C1 segment of cervical spinal cord (tissue), 14 donors: ENCODE results near the gene JAKMIP2.
"Not testable (repeated sequence)": the region's sequence is repeated elsewhere in the genome, so short reads cannot be mapped to it uniquely, and the experiment has no call there.

Experiments
- DNase-seq, 14 donors: peaks; one replicate each; lab custom pipeline; 2025; lab: John Stamatoyannopoulos, UW

Gene JAKMIP2

DNA sequence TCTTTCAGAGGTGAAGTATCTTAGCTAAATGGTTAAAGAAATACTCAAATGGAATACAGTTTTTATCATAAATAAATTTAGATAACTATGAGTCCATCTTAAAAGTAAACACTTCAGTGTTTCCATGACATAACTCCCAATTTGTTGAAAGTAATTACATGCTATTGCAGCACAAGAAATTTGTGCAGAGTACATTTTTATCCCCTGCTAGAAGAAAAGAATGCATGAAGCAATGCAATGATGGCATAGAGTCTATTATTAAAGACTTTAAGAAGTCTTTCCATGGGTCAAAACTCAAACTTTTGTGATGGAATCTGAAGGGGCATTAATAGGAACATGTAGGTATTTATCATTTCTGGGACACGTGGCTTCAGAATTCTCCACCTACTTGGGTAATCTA is 166.1 kb downstream of the JAKMIP2 start:
- no peak for DNase-seq

DNA sequence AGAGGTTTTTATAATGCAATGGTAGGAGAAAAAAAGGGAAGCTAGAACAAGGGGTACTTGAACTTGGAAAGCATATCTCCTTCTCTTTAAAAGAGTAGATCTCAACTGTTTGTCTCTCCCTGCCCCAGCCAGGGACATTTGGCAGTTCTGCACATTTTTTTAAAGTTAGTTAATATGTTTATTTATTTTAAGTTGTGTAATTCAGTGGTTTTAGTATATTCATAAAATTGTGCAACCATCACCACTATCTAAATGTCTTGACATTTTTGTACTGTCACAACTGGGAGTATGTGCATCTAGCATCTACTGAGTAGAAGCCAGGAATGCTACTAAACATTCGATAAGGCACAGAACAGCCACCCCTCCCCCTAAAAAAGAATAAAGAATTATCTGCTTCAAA is 169.2 kb downstream of the JAKMIP2 start:
- DNase-seq = no peak

DNA sequence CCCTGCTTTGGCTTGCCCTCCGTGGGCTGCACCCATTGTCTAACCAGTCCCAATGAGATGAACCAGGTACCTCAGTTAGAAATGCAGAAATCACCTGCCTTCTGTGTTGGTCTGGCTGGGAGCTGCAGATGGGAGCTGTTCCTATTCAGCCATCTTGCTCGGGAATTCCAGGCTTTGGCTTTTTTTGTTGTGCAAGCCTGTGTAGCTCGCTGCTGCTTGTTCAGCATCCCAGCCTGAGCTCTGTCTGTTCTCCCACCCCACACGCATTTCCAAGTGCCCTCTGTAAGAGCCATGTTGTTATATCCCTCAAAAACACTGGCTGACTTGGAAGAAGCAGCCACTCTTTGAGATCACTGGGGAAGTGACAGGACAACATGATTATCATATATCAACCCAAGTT is 171.0 kb downstream of the JAKMIP2 start:
- no peak for DNase-seq

DNA sequence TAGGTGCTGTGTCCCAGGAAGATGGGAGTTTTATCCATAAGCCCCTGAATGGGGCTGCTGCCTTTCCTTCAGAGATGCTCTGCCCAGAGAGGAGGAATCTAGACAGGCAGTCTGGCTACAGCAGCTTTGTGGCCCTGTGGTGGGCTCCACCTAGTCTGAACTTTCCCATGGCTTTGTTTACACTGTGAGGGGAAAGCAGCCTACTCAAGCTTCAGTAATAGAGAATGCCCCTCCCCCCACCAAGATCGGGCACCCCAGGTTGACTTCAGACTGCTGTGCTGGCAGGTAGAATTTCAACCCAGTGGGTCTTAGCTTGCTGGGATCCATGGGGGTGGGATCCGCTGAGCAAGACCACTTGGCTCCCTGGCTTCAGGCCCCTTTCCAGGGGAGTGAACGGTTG is 171.7 kb downstream of the JAKMIP2 start:
- DNase-seq = no peak

DNA sequence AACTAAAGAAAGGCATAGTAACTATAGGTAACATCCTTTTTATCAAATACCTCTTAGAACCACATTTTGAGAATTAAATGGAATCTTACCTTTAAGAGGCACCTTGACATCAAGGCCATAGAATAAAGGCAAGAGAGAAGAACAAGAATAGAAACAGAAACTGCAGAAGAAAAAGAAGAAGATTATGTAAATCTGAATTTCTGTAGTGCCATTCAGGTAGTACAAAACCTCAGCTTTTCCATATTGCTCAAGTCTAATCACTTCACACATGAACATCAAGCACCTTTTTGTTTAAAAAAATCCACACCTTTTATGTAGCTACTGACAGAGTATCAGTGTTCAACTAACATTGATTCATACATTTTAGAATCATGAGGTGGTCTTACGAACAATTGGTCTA is 180.9 kb downstream of the JAKMIP2 start:
- no peak for DNase-seq

DNA sequence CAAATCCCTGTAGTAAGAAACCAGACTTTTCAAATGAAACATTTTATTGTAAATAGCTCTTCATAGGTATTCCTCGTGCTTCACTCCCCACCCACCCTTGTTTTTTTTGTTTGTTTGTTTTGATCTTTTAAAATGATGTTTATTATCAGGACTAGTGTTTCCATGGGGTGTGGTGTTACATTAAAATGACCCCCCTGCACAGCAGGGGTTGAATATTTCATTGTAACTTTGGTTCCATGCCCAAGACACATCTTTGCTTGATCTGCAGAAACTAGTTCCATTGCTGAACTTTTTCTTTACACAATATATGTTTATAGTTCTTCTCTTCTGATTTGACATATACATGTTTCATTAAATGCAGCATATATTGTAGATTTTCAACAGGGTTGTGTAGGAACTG is 191.4 kb downstream of the JAKMIP2 start:
- DNase-seq = no peak

DNA sequence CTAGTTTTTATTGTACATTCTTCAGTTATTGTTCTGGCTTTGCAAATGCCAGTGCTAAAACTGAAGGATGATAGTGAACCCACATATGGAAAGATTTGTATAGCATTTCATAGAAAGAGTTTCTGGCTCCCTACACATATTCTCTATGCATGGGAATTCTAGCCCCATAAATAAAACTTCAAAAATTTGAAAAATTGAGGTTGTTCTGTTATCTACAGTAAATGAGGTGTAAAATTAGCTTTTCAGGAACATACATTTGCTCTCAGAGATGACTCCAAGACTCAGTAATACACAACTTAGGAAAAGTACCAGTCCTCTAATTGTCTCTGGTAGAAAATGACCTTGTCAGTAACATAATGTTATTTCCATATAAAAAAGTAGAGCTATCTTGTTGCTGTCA is 192.4 kb downstream of the JAKMIP2 start:
- DNase-seq = no peak

DNA sequence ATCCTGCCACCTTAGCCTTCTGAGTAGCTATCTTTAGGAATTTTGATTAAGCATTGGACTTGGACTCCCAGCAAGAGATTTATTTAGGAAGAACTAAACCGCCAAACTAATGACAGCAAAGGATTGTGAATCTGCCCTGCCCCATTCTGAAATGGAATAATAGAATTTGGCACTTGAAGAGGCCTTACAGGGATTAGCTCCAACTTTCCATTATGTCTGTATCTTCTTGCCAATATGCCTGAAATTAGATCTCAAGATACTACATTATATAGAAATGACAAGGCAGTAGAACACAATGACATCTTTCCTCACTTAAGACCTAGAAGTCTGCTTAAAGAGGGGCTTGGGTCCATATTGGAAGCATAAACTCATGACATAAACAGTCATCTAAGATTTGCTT is 195.7 kb downstream of the JAKMIP2 start:
- DNase-seq = no peak

DNA sequence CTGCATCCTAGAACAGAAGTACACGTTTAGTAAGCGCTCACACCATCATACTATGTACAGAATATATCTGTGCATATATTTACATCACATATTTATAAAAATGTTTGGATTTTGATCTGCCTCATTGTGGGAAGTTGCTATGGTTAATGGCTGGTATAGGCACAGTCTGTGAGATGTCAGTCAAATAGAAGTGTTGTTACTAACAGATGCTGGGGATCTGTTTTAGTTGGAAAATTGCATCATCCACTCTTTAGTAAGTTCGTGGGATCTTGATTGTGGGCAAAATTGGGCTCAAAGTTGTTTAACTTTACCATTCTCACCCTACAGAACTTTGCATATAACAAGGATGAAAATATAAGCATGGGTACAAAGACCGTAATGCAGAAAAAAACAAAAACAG is 196.3 kb downstream of the JAKMIP2 start:
- DNase-seq = no peak

DNA sequence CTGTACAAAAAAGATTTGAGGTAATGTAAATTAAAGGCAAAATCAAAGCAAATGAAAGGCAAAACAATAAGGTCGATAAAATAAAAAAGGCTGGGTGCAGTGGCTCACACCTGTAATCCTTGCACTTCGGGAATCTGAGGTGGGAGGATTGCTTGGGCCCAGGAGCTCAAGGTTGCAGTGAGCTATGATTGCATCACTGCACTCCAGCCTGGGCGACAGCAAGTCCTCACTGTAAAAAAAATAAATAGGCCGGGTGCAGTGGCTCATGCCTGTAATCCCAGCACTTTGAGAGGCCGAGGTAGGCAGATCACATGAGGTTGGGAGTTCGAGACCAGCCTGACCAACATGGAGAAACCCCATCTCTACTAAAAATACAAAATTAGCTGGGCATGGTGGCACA is 200.3 kb downstream of the JAKMIP2 start:
- not testable (repeated sequence) for DNase-seq

DNA sequence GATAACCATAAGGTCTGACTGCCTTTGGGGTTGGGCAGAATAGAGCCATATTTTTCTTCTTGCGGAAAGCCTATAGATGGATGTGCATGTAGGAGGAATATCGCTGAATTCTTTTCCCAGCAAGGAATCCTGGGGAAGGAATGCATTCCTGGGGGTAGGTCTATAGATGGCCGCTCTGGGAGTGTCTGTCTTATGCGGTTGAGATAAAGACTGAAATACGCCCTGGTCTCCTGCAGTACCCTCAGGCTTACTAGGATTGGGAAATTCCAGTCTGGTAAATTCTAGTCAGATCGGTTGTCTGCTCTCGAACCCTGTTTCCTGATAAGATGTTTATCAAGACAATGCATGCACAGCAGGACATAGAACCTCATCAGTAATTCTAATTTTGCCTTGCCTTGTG is 202.1 kb downstream of the JAKMIP2 start:
- DNase-seq = not testable (repeated sequence)

DNA sequence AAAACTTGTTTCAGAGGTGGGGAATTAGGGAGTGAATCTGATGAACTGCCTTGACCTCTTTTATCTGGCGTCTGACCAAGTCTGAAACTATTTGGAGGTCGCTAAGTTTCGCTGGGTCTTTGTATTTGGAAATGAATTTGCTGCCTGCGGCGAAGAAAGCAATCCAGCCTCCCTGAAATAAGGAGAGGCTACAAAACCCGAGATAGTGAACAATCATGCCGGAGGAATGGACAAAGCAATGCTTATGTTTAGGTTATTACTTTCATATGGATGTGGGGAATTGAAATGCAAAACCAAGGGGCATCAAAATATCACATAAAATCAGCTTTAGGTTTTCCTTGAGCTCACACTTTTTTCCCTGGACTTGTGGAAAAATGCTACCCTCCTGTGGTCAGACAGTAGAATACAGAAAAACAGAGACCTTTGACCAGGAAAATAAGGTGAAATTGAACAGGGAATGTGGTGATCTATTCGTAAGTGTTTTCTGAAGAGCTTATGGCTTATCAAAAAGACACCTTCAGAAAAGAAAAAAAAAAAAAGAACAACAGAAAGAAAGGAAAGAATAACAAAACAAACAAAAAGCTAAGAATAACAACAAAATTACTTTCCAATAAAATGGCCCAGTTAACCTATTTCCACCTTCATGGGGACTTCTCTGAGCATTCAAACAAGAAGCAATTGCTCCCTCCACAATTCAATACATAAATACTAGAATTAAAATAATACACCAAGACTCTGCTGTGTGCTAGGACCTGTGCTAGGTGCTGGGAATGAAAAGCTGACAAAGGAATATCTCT is 204.1 kb downstream of the JAKMIP2 start:
- no peak for DNase-seq

DNA sequence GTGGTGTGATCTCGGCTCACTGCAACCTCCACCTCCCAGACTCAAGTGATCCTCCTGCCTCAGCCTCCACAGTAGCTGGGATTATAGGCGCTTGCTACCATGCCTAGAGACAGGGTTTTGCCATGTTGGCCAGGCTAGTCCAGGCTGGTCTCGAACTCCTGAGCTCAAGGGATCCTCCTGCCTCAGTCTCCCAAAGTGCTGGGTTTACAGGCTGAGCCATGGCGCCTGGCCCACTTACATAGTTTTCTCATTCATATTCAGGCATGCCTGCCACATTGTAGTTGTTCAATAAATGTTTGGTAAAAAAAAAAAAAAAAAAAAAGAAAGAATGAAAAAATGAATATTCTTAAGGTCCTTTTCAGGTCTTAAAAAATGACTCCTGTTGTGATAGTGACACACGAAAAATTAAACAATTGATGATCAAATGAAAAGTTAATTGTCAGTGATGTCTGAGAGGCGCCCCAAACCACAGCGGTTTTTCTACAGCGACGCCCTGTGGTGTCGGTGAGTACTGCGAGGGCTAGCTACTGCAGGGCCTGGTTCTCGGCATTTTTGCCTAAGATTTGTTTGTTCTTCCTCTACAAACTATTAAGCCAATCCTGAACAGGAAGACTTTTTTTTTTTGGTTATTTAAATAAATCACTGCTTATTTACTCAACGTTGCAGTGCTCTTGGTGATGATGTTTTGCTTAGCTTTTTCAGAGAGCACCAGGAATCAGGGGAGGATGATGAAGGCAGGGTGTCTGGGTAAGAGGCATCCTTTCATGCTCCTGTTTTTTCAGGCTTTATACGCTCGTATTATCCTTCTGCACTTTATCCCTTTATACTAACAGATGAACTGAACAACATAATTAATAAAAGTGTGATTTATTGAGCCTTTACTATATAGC is 205.6 kb downstream of the JAKMIP2 start:
- peak in 6 of 14 donors; percentile 2 to 29 (median 18) for DNase-seq

DNA sequence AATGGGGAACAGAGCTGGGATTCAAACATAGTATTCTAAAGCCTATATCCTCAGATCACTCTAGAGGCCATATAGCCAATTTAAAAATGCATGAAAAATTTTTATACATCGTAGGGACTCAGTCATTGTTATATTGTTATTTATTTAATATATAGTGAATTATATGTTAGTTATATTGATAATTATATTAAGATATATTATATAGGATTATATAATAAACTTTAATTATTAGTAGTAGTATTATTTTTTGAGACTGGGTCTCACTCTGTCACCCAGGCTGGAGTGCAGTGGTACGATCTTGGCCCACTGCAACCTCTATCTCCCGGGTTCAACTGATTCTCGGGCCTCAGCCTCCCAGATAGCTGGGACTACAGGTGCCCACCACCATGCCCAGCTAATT is 206.9 kb downstream of the JAKMIP2 start:
- no peak for DNase-seq

DNA sequence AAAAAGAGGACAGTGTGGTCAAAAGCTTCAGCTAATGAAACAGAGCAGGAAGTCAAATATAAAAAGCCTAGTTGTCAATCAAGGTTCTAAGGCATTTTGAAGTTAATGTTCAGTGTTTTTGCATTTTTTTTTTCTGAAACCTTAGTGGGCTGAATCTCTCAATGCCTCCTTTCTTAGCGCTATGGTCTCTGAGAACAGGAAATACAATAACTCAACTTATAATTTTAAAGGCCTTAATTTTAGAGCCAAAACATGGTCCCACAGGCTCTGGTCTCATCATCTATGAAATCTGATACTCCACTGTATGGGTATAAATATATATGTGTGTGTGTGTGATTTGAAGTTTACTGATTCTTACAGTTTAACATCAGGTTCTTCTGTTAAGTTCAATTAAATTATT is 209.3 kb downstream of the JAKMIP2 start:
- DNase-seq = no peak

DNA sequence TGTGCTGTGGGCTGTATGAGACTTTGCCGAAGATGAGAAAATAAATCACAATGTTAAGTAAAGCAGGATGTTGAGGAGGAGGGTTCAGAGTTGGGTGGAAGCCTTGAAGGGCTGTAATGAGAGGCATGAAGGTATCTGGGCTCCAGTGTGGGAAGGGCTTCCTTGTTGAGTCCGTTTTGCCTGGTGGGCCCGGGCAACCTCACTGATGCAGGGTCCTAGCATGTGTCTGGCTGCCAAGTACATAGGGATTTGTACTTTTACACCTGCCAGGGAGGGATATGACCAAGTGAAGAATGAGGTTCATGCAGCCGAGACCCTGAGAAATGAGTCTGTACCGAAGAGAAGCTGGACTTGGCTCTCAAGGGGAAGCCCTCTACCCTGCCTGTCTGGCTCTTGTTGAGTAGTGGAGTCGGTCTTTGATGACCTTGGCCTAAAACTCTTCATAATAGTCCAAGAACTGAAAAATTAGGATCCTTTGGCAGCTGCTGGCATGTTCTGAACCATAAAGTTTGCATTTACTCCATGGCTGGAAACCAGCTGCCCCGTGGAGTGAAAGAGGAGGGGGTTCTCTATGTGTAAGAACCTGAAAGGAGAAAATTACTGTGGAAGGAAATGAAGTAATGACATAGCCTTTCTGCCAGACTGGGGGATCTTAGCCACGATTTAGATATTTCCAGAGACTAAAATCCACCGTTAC is 213.7 kb downstream of the JAKMIP2 start:
- DNase-seq = no peak

DNA sequence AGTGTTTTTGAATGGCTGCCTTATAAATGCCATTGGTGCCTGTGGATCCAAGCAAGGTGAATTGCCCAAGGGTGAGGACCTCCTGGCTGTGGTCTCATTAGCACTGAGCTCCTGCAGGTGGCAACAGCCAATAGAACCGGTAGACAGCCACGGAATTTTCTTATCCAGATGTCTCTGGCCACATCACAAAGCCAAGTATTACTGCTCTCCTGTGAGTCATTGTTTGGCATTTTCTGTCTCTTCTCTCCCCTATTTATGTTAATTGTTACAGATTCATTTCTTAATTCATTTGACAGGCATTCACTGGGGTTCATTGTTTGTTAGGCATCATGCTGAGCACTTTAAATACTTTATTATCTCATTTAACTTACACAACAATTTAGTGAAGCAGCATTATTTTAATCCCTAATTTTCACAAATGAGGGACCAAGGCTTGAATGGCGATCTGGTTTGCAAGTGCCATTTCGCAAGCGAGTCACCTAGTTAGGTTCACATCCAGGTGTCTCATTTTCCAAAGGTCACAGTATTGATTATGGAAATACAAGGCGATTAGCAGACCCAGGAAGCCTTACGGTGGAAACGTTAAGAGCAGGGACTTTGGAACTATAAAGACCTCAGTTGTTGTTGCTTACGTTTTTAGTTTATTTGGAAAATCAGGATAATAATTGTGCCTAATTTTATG is 214.5 kb downstream of the JAKMIP2 start:
- no peak for DNase-seq

DNA sequence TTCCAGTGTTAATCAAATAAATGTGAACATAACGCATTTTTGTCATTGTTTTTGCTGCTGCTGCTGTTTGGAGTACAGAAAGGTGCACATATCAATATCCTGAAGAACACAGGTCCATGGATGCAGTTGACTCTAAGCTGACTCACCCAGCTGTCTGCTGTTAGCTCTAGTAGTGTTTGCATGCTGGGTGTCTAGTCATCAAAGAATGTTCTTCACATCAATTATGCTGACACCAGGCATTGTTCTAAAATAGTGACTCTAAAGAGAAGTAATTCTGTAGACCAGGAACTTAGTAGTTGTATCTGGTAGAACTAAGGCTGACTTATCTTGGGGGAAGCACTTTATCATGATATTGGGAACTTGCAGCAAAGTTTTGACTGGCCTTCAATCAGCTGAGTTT is 217.0 kb downstream of the JAKMIP2 start:
- no peak for DNase-seq

DNA sequence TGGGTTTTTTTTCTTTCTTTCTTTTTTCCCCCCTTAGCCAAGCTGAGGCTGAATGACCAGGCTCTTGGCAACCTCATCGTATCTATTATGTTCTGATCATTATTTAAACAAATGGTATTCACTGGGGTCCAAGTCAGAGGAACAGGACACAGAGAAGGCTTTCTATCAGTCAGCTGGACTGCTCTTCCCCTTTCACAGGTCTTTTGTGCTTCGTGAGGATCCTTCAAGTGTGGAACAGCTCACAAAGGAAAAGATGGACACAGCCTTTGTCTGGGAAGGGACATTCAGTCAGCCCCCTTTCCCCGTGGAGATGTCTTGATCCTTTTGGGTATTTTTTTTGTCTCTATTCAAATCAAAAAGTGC is 218.4 kb downstream of the JAKMIP2 start:
- no peak for DNase-seq

DNA sequence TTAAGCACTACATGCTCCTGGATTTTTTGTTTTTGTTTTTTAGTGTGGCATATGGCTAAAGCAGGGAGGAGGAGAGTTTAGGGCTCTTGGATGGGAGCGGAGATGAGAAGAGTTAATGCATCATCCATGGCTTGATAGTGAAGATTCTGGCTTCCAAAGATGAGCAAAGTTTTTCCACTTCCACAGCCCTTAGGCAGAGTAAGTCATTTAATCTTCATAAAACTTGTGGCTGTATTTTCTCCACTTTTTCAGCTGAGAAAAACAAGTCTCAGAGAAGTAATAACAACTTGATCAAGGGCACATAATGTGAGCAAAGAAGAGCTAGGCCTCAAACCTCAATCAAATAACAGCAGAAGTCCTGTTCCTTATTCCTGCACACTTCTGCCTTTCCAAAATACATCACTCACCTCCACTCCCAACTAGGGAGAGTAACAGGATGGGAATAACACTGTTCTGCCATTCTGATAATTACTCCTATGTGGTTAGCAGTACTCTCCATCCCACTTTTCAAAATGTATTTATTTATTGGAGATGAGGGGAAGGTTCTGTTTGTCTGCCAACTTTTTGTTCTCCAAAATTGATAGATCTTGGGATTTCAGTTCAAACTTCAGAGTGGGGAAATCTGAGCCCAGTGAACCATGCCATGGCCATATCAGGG is 218.9 kb downstream of the JAKMIP2 start:
- DNase-seq = no peak

DNA sequence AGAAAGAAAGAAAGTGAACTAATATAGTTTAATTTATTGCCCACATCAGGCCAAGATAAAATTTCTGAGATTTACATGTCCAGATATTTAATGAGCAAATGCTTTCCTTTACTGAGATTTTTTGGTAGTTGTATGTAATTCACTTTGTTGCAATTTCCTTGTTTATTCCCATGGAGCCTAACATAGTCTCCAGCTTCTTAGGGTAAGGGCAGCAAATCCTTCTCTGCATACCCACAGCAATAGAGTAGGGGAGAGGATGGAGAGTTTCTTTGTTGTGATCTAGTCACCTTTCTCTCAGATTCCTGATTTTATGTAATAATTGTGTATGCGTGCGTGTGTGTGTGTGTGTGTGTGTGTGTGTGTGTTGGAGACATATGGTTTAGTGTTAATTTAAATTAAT is 221.1 kb downstream of the JAKMIP2 start:
- DNase-seq = no peak
